B cell (primary cell): ENCODE data around the gene CHST3. TPM values are rescaled to one million over a fixed set of nuclear protein-coding genes. Genes with fewer than 3 reads are reported as not detected.

Source experiments
- ATAC-seq: fragments of 200-7000 bp; cut with Tn5 transposase; one replicate; pipeline ENCODE4 v1.10.0; 2021; ENCODE audit warnings: low read depth, mild to moderate bottlenecking, moderate number of reproducible peaks, moderate library complexity
- CTCF ChIA-PET: fragments of 350-600 bp; sonication (Branson Sonifier 250); formaldehyde crosslinking; loops from one replicate; lab custom pipeline; 2021; ENCODE audit warnings: antibody characterized with exemption, inconsistent platforms; lab: Charles Lee
- POLR2A ChIA-PET: fragments of 350-600 bp; sonication (Branson Sonifier 250); formaldehyde crosslinking; loops from one replicate; lab custom pipeline; 2021; ENCODE audit warnings: antibody characterized with exemption; lab: Charles Lee
- DNase-seq: peaks from one replicate; pipeline ENCODE4 v3.0.0; 2013
- H2AFZ ChIP-seq: 2 replicates; pipeline ENCODE4 v1.6.1; 2012; ENCODE audit warnings: mild to moderate bottlenecking, low read depth, low read length; ENCODE audit not compliant: insufficient read depth, poor library complexity, severe bottlenecking
- H3K27ac ChIP-seq, 2 donors: 1 replicate in 1 of 2; 2 replicates in 1 of 2; pipeline ENCODE4 v1.5.1; 2012 to 2013; ENCODE audit warnings: low read length in 2 of 2, mild to moderate bottlenecking in 2 of 2, moderate library complexity in 1 of 2
- H3K27me3 ChIP-seq, 4 experiments: fragments of 200-600 bp in 1 of 4; sonication (generic) in 1 of 4; replicated peaks in 1 of 4; 1 replicate in 2 of 4; 2 replicates in 2 of 4; pipeline versions ENCODE4 v1.6.1 to v1.7.0; 2013 to 2016; ENCODE audit warnings: low read length in 3 of 4, mild to moderate bottlenecking in 2 of 4, mixed read lengths in 1 of 4, moderate library complexity in 1 of 4; ENCODE audit not compliant: insufficient read depth in 4 of 4, control insufficient read depth in 3 of 4; ENCODE audit errors: control extremely low read depth in 1 of 4
- H3K36me3 ChIP-seq, 2 experiments: replicated peaks in 1 of 2; 1 replicate in 1 of 2; 2 replicates in 1 of 2; pipeline versions ENCODE4 v1.6.1 to v1.7.1; 2013; ENCODE audit warnings: low read length in 1 of 2; ENCODE audit not compliant: insufficient read depth in 2 of 2, control insufficient read depth in 1 of 2; ENCODE audit errors: control extremely low read depth in 1 of 2, extremely low read depth in 1 of 2
- H3K4me1 ChIP-seq, 2 donors: fragments of 200-600 bp in 1 of 2; sonication (generic) in 1 of 2; 1 replicate in 1 of 2; 2 replicates in 1 of 2; pipeline versions ENCODE4 v1.5.1 to v1.6.1; 2013 to 2017; ENCODE audit warnings: low read length in 2 of 2; ENCODE audit not compliant: control insufficient read depth in 2 of 2, insufficient read depth in 2 of 2
- H3K4me2 ChIP-seq: replicated peaks from 2 replicates; pipeline ENCODE3; 2012; ENCODE audit warnings: mild to moderate bottlenecking, low read depth, low read length; ENCODE audit not compliant: poor library complexity, severe bottlenecking
- H3K4me3 ChIP-seq, 5 experiments: fragments of 200-600 bp in 1 of 5; sonication (generic) in 1 of 5; 1 replicate in 3 of 5; 2 replicates in 2 of 5; pipeline versions ENCODE4 v1.5.1 to v1.7.0; 2011 to 2016; ENCODE audit warnings: low read length in 4 of 5, mild to moderate bottlenecking in 4 of 5, low read depth in 2 of 5, control low read depth in 1 of 5, moderate library complexity in 1 of 5; ENCODE audit not compliant: insufficient read depth in 1 of 5; ENCODE audit errors: control extremely low read depth in 1 of 5, extremely low read depth in 1 of 5
- H3K79me2 ChIP-seq: fragments of 200-600 bp; sonication (generic); one replicate; pipeline ENCODE4 v1.6.0; 2016; ENCODE audit warnings: low read length; ENCODE audit not compliant: control insufficient read depth, insufficient read depth
- H3K9ac ChIP-seq: fragments of 200-600 bp; sonication (generic); 2 replicates; pipeline ENCODE4 v1.6.1; 2017; ENCODE audit warnings: mild to moderate bottlenecking, low read length, moderate library complexity
- H3K9me3 ChIP-seq, 3 donors: one replicate each; pipeline versions ENCODE4 v1.6.1 to v1.7.1; 2013; ENCODE audit warnings: low read length in 2 of 3; ENCODE audit not compliant: control insufficient read depth in 2 of 3, insufficient read depth in 1 of 3; ENCODE audit errors: control extremely low read depth in 1 of 3
- H4K20me1 ChIP-seq: 2 replicates; pipeline ENCODE4 v1.6.0; 2012; ENCODE audit warnings: mild to moderate bottlenecking, low read length; ENCODE audit not compliant: insufficient read depth, control insufficient read depth, poor library complexity, severe bottlenecking
- H3K27ac Mint-ChIP-seq: one replicate; pipeline ENCODE4 v1.8.0; 2021; ENCODE audit warnings: mixed read lengths
- H3K27me3 Mint-ChIP-seq: one replicate; pipeline ENCODE4 v1.8.0; 2021; ENCODE audit warnings: mixed read lengths
- H3K4me1 Mint-ChIP-seq: one replicate; pipeline ENCODE4 v1.8.0; 2021; ENCODE audit warnings: mixed read lengths
- H3K4me3 Mint-ChIP-seq: one replicate; pipeline ENCODE4 v1.8.0; 2021; ENCODE audit warnings: mixed read lengths
- H3K9me3 Mint-ChIP-seq: one replicate; pipeline ENCODE4 v1.8.0; 2022; ENCODE audit warnings: mixed read lengths; ENCODE audit not compliant: insufficient read depth
- CTCF ChIP-seq: fragments of 200-600 bp; IDR thresholded peaks from one replicate; pipeline ENCODE4 v1.8.0; 2022; ENCODE audit warnings: antibody characterized with exemption, mild to moderate bottlenecking
- EZH2 ChIP-seq: IDR thresholded peaks from 2 replicates; pipeline ENCODE4 v1.6.1; 2012; ENCODE audit warnings: borderline replicate concordance, low read depth, mild to moderate bottlenecking, moderate library complexity, low read length; ENCODE audit not compliant: insufficient read depth, poor library complexity, severe bottlenecking
- WGBS: methylation state at CpG from one replicate; pipeline ENCODE4 v1.1.5; 2013; ENCODE audit warnings: missing lambda C conversion rate; ENCODE audit not compliant: insufficient coverage; 5-methylcytosine and 5-hydroxymethylcytosine counted together
- intact Hi-C: fragments of 100-400 bp; cut with micrococcal nuclease; formaldehyde crosslinking; loops from one replicate; pipeline ENCODE4 v1.10.0; 2022
- polyA plus RNA-seq: library from polyadenylated mRNA; depleted of rRNA; stranded (reverse); fragments of >200 nt; gene quantifications from 2 replicates; pipeline ENCODE4 v1.2.3, GENCODE V29; 2012
- total RNA-seq, 2 donors: library from RNA; stranded (reverse); fragments of 120-200 nt in 1 of 2; gene quantifications; 1 replicate in 1 of 2; 2 replicates in 1 of 2; pipeline versions ENCODE4 v1.2.3 to v1.2.4, GENCODE V29; 2013 to 2022

CHST3 gene
- total and polyA plus RNA-seq, 2 donors (not counting 1 experiment from before 2014, with no cell fraction given): 0.01 TPM; not detected in 1

GRCh38 chr10:72024596-72024995, 60.4 kb downstream of the CHST3 start:
- no peak overlapping the region for H2AFZ ChIP-seq
- WGBS: 97% methylated on average over 3 of the region's 4 CpGs
- ChIA-PET POLR2A (no interaction called here), CTCF (no interaction called here)
- H3K27me3 Mint-ChIP-seq: peaks cover 11% of the 10 kb centered on the region
- no peak overlapping the region for H3K9ac ChIP-seq
- TF ChIP-seq EZH2 (no peak), CTCF (no peak)
- no peak overlapping the region for H3K27ac Mint-ChIP-seq
- H4K20me1 ChIP-seq: no peaks in the 10 kb centered on the region
- no peak overlapping the region for H3K4me3 ChIP-seq
- H3K9me3 ChIP-seq: no peaks in the 10 kb centered on the region
- H3K36me3 ChIP-seq: no peaks in the 10 kb centered on the region
- no peaks in the 10 kb centered on the region for H3K79me2 ChIP-seq
- H3K4me2 ChIP-seq: no peak overlapping the region
- no peaks in the 10 kb centered on the region for H3K4me1 ChIP-seq
- H3K27ac ChIP-seq: no peak overlapping the region
- H3K27me3 ChIP-seq: peaks cover 0 to 3% (median 0%) of the 10 kb centered on the region in 4 experiments
- no peak overlapping the region for H3K4me3 Mint-ChIP-seq
- ATAC-seq (no peak), DNase-seq (no peak)
- H3K4me1 Mint-ChIP-seq: peaks cover 4% of the 10 kb centered on the region
- H3K9me3 Mint-ChIP-seq: peaks cover 3% of the 10 kb centered on the region
- intact Hi-C loops: no loop called here

GRCh38 chr10:72025400-72025799, 61.2 kb downstream of the CHST3 start:
- DNase-seq: no peak
- 100% methylated on average over 5 of the region's 8 CpGs for WGBS
- TF ChIP-seq CTCF (no peak), EZH2 (no peak)
- POLR2A ChIA-PET: no interaction called here
- Histone ChIP-seq H3K4me3 (no peak overlapping the region), H4K20me1 (no peaks in the 10 kb centered on the region), H3K9me3 (no peaks in the 10 kb centered on the region), H3K4me2 (no peak overlapping the region), H3K27ac (no peak overlapping the region), H3K36me3 (no peaks in the 10 kb centered on the region), H3K27me3 (peaks cover 0 to 3% (median under 1%) of the 10 kb centered on the region in 4 experiments), H3K9ac (no peak overlapping the region), H3K79me2 (no peaks in the 10 kb centered on the region), H2AFZ (no peak overlapping the region), H3K4me1 (no peaks in the 10 kb centered on the region)
- CTCF ChIA-PET: interaction anchor here (0.6 kb wide), 1 partner anchor 12 kb away, joined by 3 read pairs; no protein-coding TSS in a partner anchor
- H3K4me1 Mint-ChIP-seq: peaks cover 4% of the 10 kb centered on the region
- H3K27me3 Mint-ChIP-seq: peaks cover 14% of the 10 kb centered on the region
- peaks cover 3% of the 10 kb centered on the region for H3K9me3 Mint-ChIP-seq
- intact Hi-C loops: no loop called here
- H3K27ac Mint-ChIP-seq: no peak overlapping the region
- ATAC-seq: no peak
- H3K4me3 Mint-ChIP-seq: no peak overlapping the region
